Neuronal stem cell (in vitro differentiated cells): ENCODE measurements around the gene BZW2.

Experiments used
- DNase-seq: peaks from one replicate; pipeline ENCODE4 v3.0.0-alpha.2; 2013; ENCODE audit warnings: low spot score
- H2AFZ ChIP-seq: one replicate; pipeline ENCODE4 v1.6.1; 2013; ENCODE audit warnings: mild to moderate bottlenecking, low read length, inconsistent platforms
- H2AK5ac ChIP-seq: 2 replicates; pipeline ENCODE4 v1.6.1; 2013; ENCODE audit warnings: low read depth, mild to moderate bottlenecking, inconsistent platforms, low read length, moderate library complexity, mixed read lengths
- H2BK120ac ChIP-seq: 2 replicates; pipeline ENCODE4 v1.6.1; 2013; ENCODE audit warnings: low read depth, mild to moderate bottlenecking, inconsistent platforms, low read length, moderate library complexity, mixed read lengths
- H2BK12ac ChIP-seq: one replicate; pipeline ENCODE4 v1.6.1; 2013; ENCODE audit warnings: low read length, inconsistent platforms
- H2BK15ac ChIP-seq: 2 replicates; pipeline ENCODE4 v1.6.1; 2013; ENCODE audit warnings: mild to moderate bottlenecking, low read length, inconsistent platforms, mixed read lengths
- H2BK5ac ChIP-seq: one replicate; pipeline ENCODE4 v1.6.1; 2013; ENCODE audit warnings: inconsistent platforms, mild to moderate bottlenecking, low read length, moderate library complexity
- H3K14ac ChIP-seq: one replicate; pipeline ENCODE4 v1.6.1; 2013; ENCODE audit warnings: low read length, inconsistent platforms
- H3K18ac ChIP-seq: 2 replicates; pipeline ENCODE4 v1.6.1; 2013; ENCODE audit warnings: low read length, inconsistent platforms
- H3K23ac ChIP-seq: 2 replicates; pipeline ENCODE4 v1.6.1; 2013; ENCODE audit warnings: low read depth, mild to moderate bottlenecking, mixed read lengths, low read length, inconsistent platforms; ENCODE audit not compliant: poor library complexity
- H3K27ac ChIP-seq: replicated peaks from 3 replicates; pipeline ENCODE4 v1.5.1; 2013; ENCODE audit warnings: low read length, inconsistent platforms
- H3K27me3 ChIP-seq, 3 experiments: 2 replicates each; pipeline ENCODE4 v1.6.1; 2013; ENCODE audit warnings: low read length in 3 of 3, mild to moderate bottlenecking in 2 of 3, inconsistent platforms in 1 of 3, low read depth in 1 of 3, mixed read lengths in 1 of 3, moderate library complexity in 1 of 3; ENCODE audit not compliant: control insufficient read depth in 3 of 3, insufficient read depth in 3 of 3
- H3K36me3 ChIP-seq, 2 donors: replicated peaks in 1 of 2; 2 replicates each; pipeline ENCODE4 v1.6.1; 2013; ENCODE audit warnings: low read length in 2 of 2; ENCODE audit not compliant: control insufficient read depth in 2 of 2, insufficient read depth in 2 of 2
- H3K4ac ChIP-seq: 2 replicates; pipeline ENCODE4 v1.6.1; 2013; ENCODE audit warnings: inconsistent platforms, mild to moderate bottlenecking, low read length, moderate library complexity
- H3K4me1 ChIP-seq, 2 donors: 1 replicate in 1 of 2; 2 replicates in 1 of 2; pipeline ENCODE4 v1.6.1; 2013; ENCODE audit warnings: low read length in 2 of 2, low read depth in 1 of 2; ENCODE audit not compliant: control insufficient read depth in 2 of 2, insufficient read depth in 1 of 2
- H3K4me2 ChIP-seq: one replicate; pipeline ENCODE4 v1.6.1; 2013; ENCODE audit warnings: mild to moderate bottlenecking, low read length, inconsistent platforms; ENCODE audit not compliant: insufficient read depth, poor library complexity, severe bottlenecking
- H3K4me3 ChIP-seq, 2 donors: 2 replicates each; pipeline ENCODE4 v1.5.1; 2013; ENCODE audit warnings: low read length in 2 of 2, mild to moderate bottlenecking in 2 of 2, inconsistent platforms in 1 of 2, moderate library complexity in 1 of 2
- H3K79me1 ChIP-seq: one replicate; pipeline ENCODE4 v1.6.1; 2013; ENCODE audit warnings: low read depth, mild to moderate bottlenecking, inconsistent platforms, low read length, moderate library complexity
- H3K9ac ChIP-seq: one replicate; pipeline ENCODE4 v1.6.1; 2013; ENCODE audit warnings: mild to moderate bottlenecking, low read depth, low read length, inconsistent platforms; ENCODE audit not compliant: poor library complexity
- H3K9me3 ChIP-seq, 2 donors: replicated peaks in 1 of 2; 2 replicates each; pipeline versions ENCODE3 to v1.6.1; 2013; ENCODE audit warnings: low read length in 2 of 2, mild to moderate bottlenecking in 2 of 2, inconsistent platforms in 1 of 2, low read depth in 1 of 2, mixed read lengths in 1 of 2, moderate library complexity in 1 of 2; ENCODE audit not compliant: control insufficient read depth in 2 of 2, insufficient read depth in 1 of 2
- H4K8ac ChIP-seq: one replicate; pipeline ENCODE4 v1.6.1; 2013; ENCODE audit warnings: low read depth, mild to moderate bottlenecking, inconsistent platforms, low read length, moderate library complexity
- H4K91ac ChIP-seq: one replicate; pipeline ENCODE4 v1.6.1; 2013; ENCODE audit warnings: low read length, low read depth, mild to moderate bottlenecking, inconsistent platforms; ENCODE audit not compliant: poor library complexity
- WGBS, 2 donors: extraction: QIAGEN DNeasy Blood & Tissue Kit; methylation state at CpG; one replicate each; pipeline ENCODE4 v1.1.7; 2013; ENCODE audit warnings: missing lambda C conversion rate in 2 of 2, mixed read lengths in 1 of 2; ENCODE audit not compliant: insufficient read length in 2 of 2, insufficient replicate concordance in 1 of 2; ENCODE audit errors: extremely low coverage in 2 of 2; 5-methylcytosine and 5-hydroxymethylcytosine counted together

The BZW2 gene

GRCh38 chr7:16735020-16735419 is 89.0 kb downstream of the BZW2 start:
- peak overlapping the region; percentile 86 for H2AFZ ChIP-seq
- no peaks in the 10 kb centered on the region for H3K36me3 ChIP-seq
- H2AK5ac ChIP-seq = no peak overlapping the region
- no peak for DNase-seq
- H2BK5ac ChIP-seq = no peak overlapping the region
- H4K8ac ChIP-seq = no peak overlapping the region
- no peak overlapping the region for H3K4ac ChIP-seq
- no peak overlapping the region for H3K27ac ChIP-seq
- no peak overlapping the region for H2BK12ac ChIP-seq
- H3K9me3 ChIP-seq = no peaks in the 10 kb centered on the region
- no peak overlapping the region for H3K14ac ChIP-seq
- H3K4me1 ChIP-seq = peaks cover 0 to 3% of the 10 kb centered on the region in 2 donors
- no CpG with 5 or more reads among the region's 4 CpGs for WGBS, 2 donors
- no peaks in the 10 kb centered on the region for H3K27me3 ChIP-seq
- no peak overlapping the region for H2BK15ac ChIP-seq
- H4K91ac ChIP-seq = no peak overlapping the region
- H2BK120ac ChIP-seq = no peak overlapping the region
- H3K79me1 ChIP-seq = no peaks in the 10 kb centered on the region
- no peak overlapping the region for H3K23ac ChIP-seq
- H3K4me3 ChIP-seq = no peak overlapping the region
- no peak overlapping the region for H3K4me2 ChIP-seq
- no peak overlapping the region for H3K18ac ChIP-seq
- H3K9ac ChIP-seq = no peak overlapping the region

GRCh38 chr7:16738011-16738688 is 92.2 kb downstream of the BZW2 start:
- Histone ChIP-seq H3K4me1 (peaks cover 0 to 3% of the 10 kb centered on the region in 2 donors), H2BK120ac (no peak overlapping the region), H4K91ac (no peak overlapping the region), H2BK12ac (no peak overlapping the region), H2BK5ac (no peak overlapping the region), H3K36me3 (no peaks in the 10 kb centered on the region), H3K4me3 (no peak overlapping the region), H3K9ac (no peak overlapping the region), H3K4ac (no peak overlapping the region), H3K79me1 (no peaks in the 10 kb centered on the region), H2AFZ (peak overlapping the region; percentile 11), H3K14ac (no peak overlapping the region), H3K23ac (no peak overlapping the region), H3K27ac (no peak overlapping the region), H2AK5ac (no peak overlapping the region), H3K4me2 (no peak overlapping the region), H2BK15ac (no peak overlapping the region), H3K18ac (no peak overlapping the region), H4K8ac (no peak overlapping the region), H3K27me3 (no peaks in the 10 kb centered on the region), H3K9me3 (peaks cover 0 to 2% of the 10 kb centered on the region in 2 donors)
- no peak for DNase-seq
- WGBS, 2 donors = no CpG with 5 or more reads among the region's 5 CpGs

GRCh38 chr7:16739863-16740622 is 94.1 kb downstream of the BZW2 start:
- no peak for DNase-seq

GRCh38 chr7:16740623-16740953 is 94.6 kb downstream of the BZW2 start:
- Histone ChIP-seq H2BK120ac (no peak overlapping the region), H4K8ac (no peak overlapping the region), H3K14ac (no peak overlapping the region), H3K18ac (no peak overlapping the region), H3K9ac (no peak overlapping the region), H3K4me3 (no peak overlapping the region), H4K91ac (no peak overlapping the region), H3K79me1 (no peaks in the 10 kb centered on the region), H3K9me3 (peaks cover 0 to 2% of the 10 kb centered on the region in 2 donors), H3K23ac (no peak overlapping the region), H3K27ac (no peak overlapping the region), H3K4me1 (peaks cover 5 to 13% of the 10 kb centered on the region in 2 donors), H2BK15ac (no peak overlapping the region), H2BK5ac (no peak overlapping the region), H2AK5ac (no peak overlapping the region), H3K4ac (no peak overlapping the region), H2AFZ (no peak overlapping the region), H3K4me2 (no peak overlapping the region), H3K27me3 (no peaks in the 10 kb centered on the region), H2BK12ac (no peak overlapping the region), H3K36me3 (no peaks in the 10 kb centered on the region)
- WGBS, 2 donors = no CpG with 5 or more reads among the region's 3 CpGs
- no peak for DNase-seq

More at GRCh38 chr7:16739863-16740622, 94.1 kb downstream of the BZW2 start:
- Histone ChIP-seq H2AK5ac (no peak overlapping the region), H3K18ac (no peak overlapping the region), H3K4me2 (no peak overlapping the region), H3K9me3 (peaks cover 0 to 2% of the 10 kb centered on the region in 2 donors), H2BK15ac (no peak overlapping the region), H3K14ac (no peak overlapping the region), H3K79me1 (no peaks in the 10 kb centered on the region), H4K8ac (no peak overlapping the region), H3K9ac (no peak overlapping the region), H2BK120ac (no peak overlapping the region), H3K4ac (no peak overlapping the region), H3K23ac (no peak overlapping the region), H3K27me3 (no peaks in the 10 kb centered on the region), H3K4me3 (no peak overlapping the region), H4K91ac (no peak overlapping the region), H3K36me3 (no peaks in the 10 kb centered on the region), H2AFZ (no peak overlapping the region), H2BK5ac (no peak overlapping the region), H2BK12ac (no peak overlapping the region), H3K4me1 (peaks cover 5 to 8% of the 10 kb centered on the region in 2 donors), H3K27ac (no peak overlapping the region)
- no CpG with 5 or more reads among the region's 6 CpGs for WGBS, 2 donors
